ENCODE measurements around the gene LEKR1.

Gene LEKR1

GRCh38 chr3:157074490-157074889, 248.3 kb downstream of the LEKR1 start:
- in situ Hi-C loops (cut with HindIII; ENCODE audit: low sequenced_read_pairs) = no loop called here

GRCh38 chr3:157074981-157075380, 248.8 kb downstream of the LEKR1 start:
- in situ Hi-C loops (cut with HindIII; ENCODE audit: low sequenced_read_pairs) = no loop called here

DNA sequence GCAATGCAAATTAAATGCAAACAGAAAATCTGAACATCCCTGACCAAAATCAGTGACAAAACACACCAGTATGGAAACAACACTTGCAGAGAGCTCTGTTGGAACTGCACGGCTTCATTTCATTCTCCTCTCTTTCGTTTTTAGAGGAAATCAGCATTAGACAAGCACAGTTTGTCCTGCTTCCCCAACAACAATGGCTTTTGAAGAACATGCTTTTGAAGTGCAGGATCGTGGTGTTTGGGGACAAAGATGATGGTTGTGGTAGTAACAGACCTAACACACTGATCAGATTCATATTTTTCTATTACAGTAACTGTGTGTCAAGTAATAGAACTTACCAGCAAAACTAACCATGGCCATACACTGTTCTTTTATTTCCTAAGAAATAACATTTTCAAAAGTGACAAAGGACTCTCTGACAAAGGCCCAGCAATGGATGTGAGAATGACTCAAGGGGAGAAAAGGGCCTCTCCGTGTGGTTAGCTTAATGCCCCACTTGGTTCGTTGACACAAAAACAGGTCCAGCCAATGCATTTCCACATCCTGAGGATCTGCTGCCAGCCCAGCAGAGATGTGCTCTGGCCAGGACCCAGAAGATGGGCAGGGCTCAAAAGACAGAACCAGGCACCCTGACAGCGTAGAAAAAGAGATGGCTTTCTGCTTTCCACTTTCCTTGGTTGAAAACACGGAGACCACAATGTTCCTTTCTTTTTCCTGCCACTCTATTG, 249.7 kb downstream of the LEKR1 start:
- in situ Hi-C loops (cut with HindIII; ENCODE audit: low sequenced_read_pairs) = no loop called here

- in situ Hi-C loops (cut with HindIII; ENCODE audit: low sequenced_read_pairs) = no loop called here
Measured at GRCh38 chr3:157077565-157077991, 251.4 kb downstream of the LEKR1 start.

- in situ Hi-C loops (cut with HindIII; ENCODE audit: low sequenced_read_pairs) = no loop called here
Measured at GRCh38 chr3:157078131-157078810, 252.1 kb downstream of the LEKR1 start.

DNA sequence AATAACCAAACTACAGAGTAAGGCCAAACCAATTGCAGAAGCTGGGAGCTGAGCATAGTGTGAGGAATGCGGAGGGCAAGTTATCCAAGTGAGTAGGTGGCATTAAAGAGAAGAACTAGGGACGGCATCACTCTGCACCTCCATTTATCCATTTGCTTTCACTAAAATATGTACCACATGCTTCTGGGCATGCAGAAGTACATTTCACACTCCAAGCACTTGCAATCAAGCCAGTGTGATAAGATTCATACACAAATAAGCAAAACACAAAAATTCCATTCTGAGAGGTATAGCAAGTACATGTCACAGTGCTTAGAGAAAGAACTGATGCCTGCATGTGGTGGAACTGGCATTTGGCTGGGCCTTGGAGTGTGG, 252.6 kb downstream of the LEKR1 start:
- in situ Hi-C loops (cut with HindIII; ENCODE audit: low sequenced_read_pairs) = no loop called here

- in situ Hi-C loops (cut with HindIII; ENCODE audit: low sequenced_read_pairs) = no loop called here
Measured at GRCh38 chr3:157079676-157080369, 253.7 kb downstream of the LEKR1 start.

GRCh38 chr3:157081626-157082210, 255.6 kb downstream of the LEKR1 start:
- in situ Hi-C loops (cut with HindIII; ENCODE audit: low sequenced_read_pairs) = no loop called here

GRCh38 chr3:157082305-157082982, 256.3 kb downstream of the LEKR1 start:
- in situ Hi-C loops (cut with HindIII; ENCODE audit: low sequenced_read_pairs) = no loop called here

- in situ Hi-C loops (cut with HindIII; ENCODE audit: low sequenced_read_pairs) = no loop called here
Measured at GRCh38 chr3:157083824-157084223, 257.7 kb downstream of the LEKR1 start.

- in situ Hi-C loops (cut with HindIII; ENCODE audit: low sequenced_read_pairs) = no loop called here
Measured at GRCh38 chr3:157086060-157086750, 260.1 kb downstream of the LEKR1 start.

DNA sequence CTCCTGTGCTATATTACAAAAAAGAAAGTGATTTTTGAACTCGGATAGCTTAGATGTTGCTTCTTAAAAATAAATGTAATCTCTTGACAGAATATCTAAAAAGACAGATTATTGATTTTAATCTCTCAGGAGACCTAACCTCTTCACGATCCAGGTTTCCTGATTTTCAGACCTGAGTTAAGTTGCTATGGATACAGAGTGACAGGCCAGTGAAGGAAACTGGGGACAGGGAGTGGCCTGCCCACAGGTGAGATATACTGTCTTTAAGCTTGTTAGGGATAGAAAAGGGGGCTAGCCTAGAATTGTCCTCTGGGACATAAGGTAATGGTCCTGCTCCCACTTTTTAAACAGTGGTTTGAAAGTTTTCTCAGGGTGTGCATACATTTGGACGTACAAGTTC, 260.6 kb downstream of the LEKR1 start:
- in situ Hi-C loops (cut with HindIII; ENCODE audit: low sequenced_read_pairs) = no loop called here

- in situ Hi-C loops (cut with HindIII; ENCODE audit: low sequenced_read_pairs) = no loop called here
Measured at GRCh38 chr3:157087373-157087772, 261.2 kb downstream of the LEKR1 start.

DNA sequence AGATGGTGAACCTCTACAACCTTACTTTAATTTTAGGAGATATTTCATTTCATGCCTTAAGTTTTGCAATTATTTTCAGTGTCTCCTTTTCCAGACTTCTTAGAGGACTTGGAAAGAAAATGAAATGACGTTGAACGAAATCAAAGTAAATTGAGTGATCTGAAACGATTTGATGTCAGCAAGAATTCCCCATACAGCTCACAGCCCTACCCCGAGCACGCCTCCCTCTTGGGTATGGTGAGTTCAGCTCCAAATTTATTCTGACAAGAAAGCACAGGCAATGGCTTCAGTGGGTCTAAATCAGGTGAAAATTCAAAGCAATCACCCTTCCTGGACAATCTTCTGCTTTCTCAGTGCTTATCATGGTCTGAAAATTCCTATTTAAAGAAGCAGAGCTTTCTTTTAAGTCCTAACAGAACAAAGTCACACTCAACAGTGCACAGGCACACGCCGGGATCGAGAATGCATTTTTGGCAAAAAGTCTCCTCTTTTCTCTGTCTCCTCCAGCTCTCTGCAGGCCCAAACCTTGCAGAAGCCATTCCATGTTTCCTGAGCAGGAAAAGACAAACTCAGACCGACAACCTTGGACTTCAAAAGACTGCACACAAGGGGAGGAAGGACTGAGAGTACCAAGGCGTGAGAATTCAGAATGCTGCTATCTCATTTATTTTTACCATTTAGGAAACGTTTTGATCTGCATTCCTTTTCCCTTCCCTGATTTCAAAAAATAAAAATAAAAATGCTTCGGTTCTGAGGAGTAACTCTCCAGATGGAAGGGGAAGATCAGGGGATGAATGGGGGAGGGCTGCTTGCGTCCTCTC, 261.8 kb downstream of the LEKR1 start:
- in situ Hi-C loops (cut with HindIII; ENCODE audit: low sequenced_read_pairs) = no loop called here

- in situ Hi-C loops (cut with HindIII; ENCODE audit: low sequenced_read_pairs) = no loop called here
Measured at GRCh38 chr3:157088601-157089454, 262.7 kb downstream of the LEKR1 start.

DNA sequence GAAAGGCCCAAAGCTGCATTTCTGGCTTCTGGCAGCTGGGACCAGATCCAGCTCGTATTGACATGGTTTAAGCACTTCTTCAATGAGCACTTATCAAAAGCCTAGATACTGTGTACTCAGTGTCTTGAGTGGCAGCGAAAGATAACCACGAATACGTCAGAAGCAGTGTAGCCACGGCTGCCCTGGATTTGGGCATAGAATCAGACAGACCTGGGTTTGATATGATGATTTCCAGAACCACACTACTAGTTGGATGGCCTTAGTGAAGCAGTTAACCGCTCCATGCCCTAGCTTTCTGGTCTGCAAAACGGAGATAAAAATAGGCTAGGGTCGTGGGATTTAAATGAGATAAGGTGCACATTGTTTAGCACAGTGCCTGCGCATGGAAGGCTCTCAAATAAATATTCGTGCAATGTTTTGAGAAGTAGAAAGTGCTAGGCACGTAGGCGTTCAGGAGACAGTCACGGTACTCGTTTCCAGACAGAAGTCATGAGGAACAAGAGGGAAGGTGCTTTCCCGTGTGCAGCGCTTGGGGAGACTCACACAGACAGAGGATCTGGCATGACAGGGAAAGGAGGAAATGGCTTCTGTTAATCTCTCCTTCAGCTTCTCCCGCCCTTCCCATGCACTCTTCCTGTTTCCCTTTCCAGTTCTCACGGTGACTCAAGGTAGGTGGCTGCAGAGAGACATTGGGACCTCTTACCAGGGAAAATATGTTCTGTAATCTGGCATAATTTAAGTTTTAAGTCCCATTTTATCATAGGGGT, 263.5 kb downstream of the LEKR1 start:
- in situ Hi-C loops (cut with HindIII; ENCODE audit: low sequenced_read_pairs) = no loop called here

- in situ Hi-C loops (cut with HindIII; ENCODE audit: low sequenced_read_pairs) = no loop called here
Measured at GRCh38 chr3:157091083-157091833, 265.1 kb downstream of the LEKR1 start.
